Duodenal mucosa (tissue), 2 donors: ENCODE results near the gene DYSF.

Experiments used
- H3K27ac ChIP-seq: one replicate; pipeline ENCODE4 v1.7.0; 2013; ENCODE audit warnings: low read depth, low read length
- H3K27me3 ChIP-seq, 2 donors: one replicate each; pipeline ENCODE4 v1.7.0; 2013; ENCODE audit warnings: low read length in 2 of 2, control low read depth in 1 of 2; ENCODE audit not compliant: insufficient read depth in 2 of 2, control insufficient read depth in 1 of 2
- H3K36me3 ChIP-seq, 2 donors: one replicate each; pipeline ENCODE4 v1.7.0; 2013; ENCODE audit warnings: low read length in 2 of 2, control low read depth in 1 of 2; ENCODE audit not compliant: insufficient read depth in 2 of 2, control insufficient read depth in 1 of 2
- H3K4me1 ChIP-seq, 2 donors: one replicate each; pipeline ENCODE4 v1.7.0; 2013; ENCODE audit warnings: low read length in 2 of 2, control low read depth in 1 of 2; ENCODE audit not compliant: insufficient read depth in 2 of 2, control insufficient read depth in 1 of 2
- H3K4me3 ChIP-seq, 2 donors: one replicate each; pipeline ENCODE4 v1.7.0; 2013; ENCODE audit warnings: low read length in 2 of 2, low read depth in 1 of 2
- H3K9ac ChIP-seq, 2 donors: one replicate each; pipeline ENCODE4 v1.7.0; 2013; ENCODE audit warnings: low read length in 2 of 2, low read depth in 1 of 2
- H3K9me3 ChIP-seq, 2 donors: one replicate each; pipeline ENCODE4 v1.7.0; 2013; ENCODE audit warnings: low read length in 2 of 2, control low read depth in 1 of 2; ENCODE audit not compliant: control insufficient read depth in 1 of 2

The DYSF gene

DNA sequence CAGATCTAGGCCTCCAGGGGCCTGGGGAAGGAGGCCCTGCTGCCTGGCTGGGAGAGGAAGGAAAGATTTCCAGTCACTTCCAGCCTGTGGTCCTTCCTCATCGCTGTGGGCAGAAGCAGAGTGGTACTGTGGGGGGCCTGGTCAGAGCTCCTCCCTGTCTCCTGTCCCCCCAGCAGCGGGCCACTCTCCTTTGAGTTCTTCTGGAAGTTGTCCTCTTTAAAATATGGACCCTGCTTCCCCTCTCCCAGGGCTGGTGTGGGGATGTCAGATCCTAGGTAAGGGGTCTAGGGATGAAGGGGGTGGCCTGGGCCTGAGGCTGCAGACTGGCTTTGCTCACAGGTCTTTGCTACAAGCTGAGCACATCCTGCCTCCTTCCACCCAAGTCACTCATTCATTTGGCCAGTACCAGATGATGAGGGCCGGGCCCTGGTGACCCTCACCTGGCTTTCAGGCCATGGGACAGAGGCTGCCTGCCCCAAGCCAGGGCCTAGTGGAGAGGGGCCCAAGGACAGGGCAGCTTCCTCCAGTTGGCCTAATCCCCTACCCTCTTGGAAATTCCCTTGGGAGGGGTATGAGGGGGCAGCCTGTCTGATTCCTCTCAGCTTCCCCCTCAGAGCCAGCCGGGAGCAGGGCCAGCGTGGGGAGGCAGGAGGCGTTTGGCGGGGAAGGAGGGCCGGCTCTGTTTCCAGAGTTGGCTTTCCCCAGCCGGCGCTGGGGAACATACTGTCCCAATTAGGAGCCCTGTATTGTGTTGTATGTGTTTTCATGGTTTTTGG lies 231.9 kb downstream of the DYSF start:
- no peak overlapping the region for H3K27ac ChIP-seq
- no peaks in the 10 kb centered on the region for H3K4me1 ChIP-seq
- H3K36me3 ChIP-seq, result no peaks in the 10 kb centered on the region

DNA sequence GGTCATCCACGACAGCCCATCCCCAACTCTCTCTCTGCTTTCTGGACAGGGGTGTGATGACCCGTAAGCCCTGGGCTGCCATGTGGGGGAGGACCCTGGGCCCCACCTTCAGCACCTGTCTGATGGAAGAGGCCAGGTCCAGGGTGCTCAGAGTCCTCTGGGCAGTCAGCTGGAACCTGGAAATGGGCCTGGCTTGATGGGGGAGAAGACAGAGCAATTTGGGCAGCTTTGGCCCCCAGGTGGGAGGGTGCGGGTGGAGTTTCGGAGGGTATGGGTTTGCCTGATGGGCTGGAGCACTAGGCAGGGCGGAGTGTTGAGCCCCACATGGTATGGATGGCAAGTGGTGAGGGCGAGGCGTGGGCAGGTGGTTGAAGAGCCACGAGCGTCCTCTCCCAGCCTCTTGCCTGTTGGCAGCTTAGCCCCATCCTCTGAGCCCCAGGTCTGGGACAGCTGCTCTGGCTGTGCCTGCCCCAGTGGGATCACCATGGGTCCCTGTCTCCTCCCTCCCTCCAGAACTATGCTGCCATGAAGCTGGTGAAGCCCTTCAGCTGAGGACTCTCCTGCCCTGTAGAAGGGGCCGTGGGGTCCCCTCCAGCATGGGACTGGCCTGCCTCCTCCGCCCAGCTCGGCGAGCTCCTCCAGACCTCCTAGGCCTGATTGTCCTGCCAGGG lies 232.7 kb downstream of the DYSF start:
- no peaks in the 10 kb centered on the region for H3K36me3 ChIP-seq
- no peaks in the 10 kb centered on the region for H3K27me3 ChIP-seq
- H3K4me3 ChIP-seq, result no peak overlapping the region
- no peaks in the 10 kb centered on the region for H3K4me1 ChIP-seq
- H3K9me3 ChIP-seq, result no peaks in the 10 kb centered on the region
- no peak overlapping the region for H3K9ac ChIP-seq
- H3K27ac ChIP-seq, result no peak overlapping the region

More for the DNA sequence above, 231.9 kb downstream of the DYSF start:
- Histone ChIP-seq H3K9me3 (no peaks in the 10 kb centered on the region), H3K27me3 (no peaks in the 10 kb centered on the region), H3K9ac (no peak overlapping the region), H3K4me3 (no peak overlapping the region)

DNA sequence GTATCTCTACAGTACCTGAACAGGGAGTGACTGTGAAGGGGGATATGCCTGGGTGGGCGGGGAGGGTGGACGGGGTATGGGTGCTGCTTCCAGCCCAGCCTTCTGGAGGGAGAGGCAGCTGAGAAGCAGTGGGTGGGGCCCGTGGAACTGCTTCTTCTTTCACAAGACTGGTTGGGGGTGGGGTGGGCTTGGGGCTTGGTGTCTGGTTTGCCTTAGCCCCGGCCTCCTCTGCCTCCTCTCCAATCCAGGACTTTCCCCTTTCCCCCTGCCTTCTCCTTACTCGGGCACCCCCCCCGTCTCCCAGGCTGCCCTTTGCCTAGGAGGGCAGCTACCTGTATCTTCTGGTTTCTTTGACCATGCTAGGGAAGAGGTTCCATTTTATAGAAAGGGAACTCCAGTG lies 233.4 kb downstream of the DYSF start:
- Histone ChIP-seq H3K4me3 (no peak overlapping the region), H3K27ac (no peak overlapping the region), H3K4me1 (no peaks in the 10 kb centered on the region), H3K36me3 (no peaks in the 10 kb centered on the region), H3K9ac (no peak overlapping the region), H3K9me3 (no peaks in the 10 kb centered on the region), H3K27me3 (no peaks in the 10 kb centered on the region)

DNA sequence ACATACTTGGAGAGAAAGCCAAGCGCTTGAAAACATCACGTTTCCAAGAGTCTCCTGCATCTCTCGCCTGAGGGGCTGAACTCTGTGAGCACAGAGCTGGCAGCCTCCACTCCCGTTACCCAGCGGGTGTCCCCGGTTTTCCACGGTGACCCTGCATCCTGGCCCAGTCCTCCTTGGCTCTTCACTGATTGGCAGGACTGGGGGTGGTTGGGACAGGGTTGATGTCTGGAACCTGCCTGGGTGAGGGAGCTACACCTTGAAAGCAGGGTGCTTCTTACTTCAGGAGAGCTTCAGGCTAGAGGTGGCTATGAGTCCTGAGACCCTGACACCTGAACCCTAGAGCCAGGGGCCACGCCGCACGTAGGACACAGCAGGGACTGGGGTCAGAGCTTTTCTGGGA lies 234.1 kb downstream of the DYSF start:
- H3K4me3 ChIP-seq, result no peak overlapping the region
- H3K9me3 ChIP-seq, result no peaks in the 10 kb centered on the region
- H3K36me3 ChIP-seq, result no peaks in the 10 kb centered on the region
- no peak overlapping the region for H3K9ac ChIP-seq
- H3K4me1 ChIP-seq, result no peaks in the 10 kb centered on the region
- H3K27ac ChIP-seq, result no peak overlapping the region
- no peaks in the 10 kb centered on the region for H3K27me3 ChIP-seq

DNA sequence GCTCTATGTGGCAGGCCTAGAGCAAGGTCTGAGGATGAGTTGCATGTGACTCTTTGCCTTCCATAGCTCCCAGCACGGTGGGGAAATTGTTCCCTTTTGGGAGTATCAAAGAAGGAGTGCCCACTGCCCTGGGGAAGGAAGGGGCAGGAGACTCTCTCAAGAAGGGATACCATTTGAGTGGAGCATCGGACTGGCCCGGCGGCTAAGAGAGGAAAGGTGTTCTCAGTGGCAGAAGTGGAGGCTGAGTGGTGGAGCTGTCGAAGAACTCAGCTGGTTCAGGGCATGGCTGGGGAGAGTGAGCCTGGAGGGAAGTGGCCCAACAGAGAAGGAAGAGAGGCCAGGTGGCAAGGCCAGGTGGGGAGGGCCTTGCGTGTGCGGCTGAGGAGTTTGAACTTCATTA lies 235.2 kb downstream of the DYSF start:
- Histone ChIP-seq H3K27me3 (no peaks in the 10 kb centered on the region), H3K9me3 (no peaks in the 10 kb centered on the region), H3K4me1 (no peaks in the 10 kb centered on the region), H3K9ac (no peak overlapping the region), H3K27ac (no peak overlapping the region), H3K36me3 (no peaks in the 10 kb centered on the region), H3K4me3 (no peak overlapping the region)

DNA sequence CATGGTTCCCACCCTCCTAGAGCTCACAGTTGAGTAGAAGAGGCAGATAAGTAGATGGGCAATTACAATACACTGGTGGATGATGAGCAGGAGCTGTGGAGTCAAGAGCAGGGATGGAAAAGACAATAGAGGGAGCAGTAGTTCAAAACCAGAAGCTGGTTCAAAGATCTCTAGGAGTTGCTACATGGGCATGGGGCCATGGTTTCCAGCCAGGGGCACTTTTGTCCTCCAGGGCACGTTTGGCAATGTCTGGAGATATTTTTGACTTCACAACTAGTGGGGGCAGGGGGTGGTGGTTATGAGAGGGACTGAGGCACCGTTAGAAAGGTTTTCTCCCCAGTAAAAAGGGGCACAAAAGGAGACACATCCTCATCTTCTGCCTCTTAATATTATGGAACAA lies 236.0 kb downstream of the DYSF start:
- H3K4me1 ChIP-seq, result no peaks in the 10 kb centered on the region
- H3K27ac ChIP-seq, result no peak overlapping the region
- no peak overlapping the region for H3K9ac ChIP-seq
- H3K9me3 ChIP-seq, result no peaks in the 10 kb centered on the region
- H3K27me3 ChIP-seq, result no peaks in the 10 kb centered on the region
- H3K4me3 ChIP-seq, result no peak overlapping the region
- no peaks in the 10 kb centered on the region for H3K36me3 ChIP-seq

DNA sequence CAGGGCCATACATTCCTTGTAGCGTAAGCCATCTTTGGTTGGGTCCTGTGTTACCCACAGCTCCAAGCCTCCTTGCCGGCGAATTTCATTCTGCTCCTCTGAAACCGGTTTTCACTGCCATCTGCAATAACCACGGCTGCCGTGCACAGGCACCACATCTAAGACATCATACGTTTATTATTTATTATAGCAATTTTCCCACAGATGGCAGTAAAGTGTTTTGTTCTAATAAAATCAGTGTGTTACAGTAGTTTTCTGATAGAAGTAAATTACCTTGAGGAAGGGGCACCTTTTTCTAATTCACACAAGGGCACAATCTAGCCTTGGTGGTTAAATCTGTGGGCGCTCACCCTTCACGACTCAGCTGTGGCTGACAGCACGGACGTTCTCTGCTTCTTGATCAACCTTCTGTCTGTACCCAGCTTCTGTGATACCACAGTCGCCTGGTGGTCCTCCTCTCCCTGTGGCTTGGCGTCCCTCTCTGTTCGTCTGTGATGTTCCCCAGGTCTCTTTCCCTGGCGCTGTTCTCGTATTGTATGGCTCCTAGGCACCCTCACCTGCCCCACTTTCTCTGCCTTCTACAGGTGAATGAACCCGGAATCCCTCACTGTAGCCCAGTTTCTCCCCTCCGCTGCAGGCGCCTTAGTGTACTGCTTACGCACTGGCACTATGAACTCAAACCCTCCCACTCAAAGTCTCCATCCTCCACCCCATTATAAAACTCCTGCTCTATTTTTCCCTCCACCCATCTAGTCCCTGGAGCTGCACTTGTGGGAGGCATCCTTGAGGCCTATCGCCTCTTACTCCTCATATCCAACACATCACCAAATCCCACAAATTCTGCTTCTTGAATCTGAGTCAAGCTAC lies 236.8 kb downstream of the DYSF start:
- Histone ChIP-seq H3K36me3 (no peaks in the 10 kb centered on the region), H3K4me3 (no peak overlapping the region), H3K9ac (no peak overlapping the region), H3K27ac (no peak overlapping the region), H3K9me3 (no peaks in the 10 kb centered on the region), H3K4me1 (no peaks in the 10 kb centered on the region), H3K27me3 (no peaks in the 10 kb centered on the region)

DNA sequence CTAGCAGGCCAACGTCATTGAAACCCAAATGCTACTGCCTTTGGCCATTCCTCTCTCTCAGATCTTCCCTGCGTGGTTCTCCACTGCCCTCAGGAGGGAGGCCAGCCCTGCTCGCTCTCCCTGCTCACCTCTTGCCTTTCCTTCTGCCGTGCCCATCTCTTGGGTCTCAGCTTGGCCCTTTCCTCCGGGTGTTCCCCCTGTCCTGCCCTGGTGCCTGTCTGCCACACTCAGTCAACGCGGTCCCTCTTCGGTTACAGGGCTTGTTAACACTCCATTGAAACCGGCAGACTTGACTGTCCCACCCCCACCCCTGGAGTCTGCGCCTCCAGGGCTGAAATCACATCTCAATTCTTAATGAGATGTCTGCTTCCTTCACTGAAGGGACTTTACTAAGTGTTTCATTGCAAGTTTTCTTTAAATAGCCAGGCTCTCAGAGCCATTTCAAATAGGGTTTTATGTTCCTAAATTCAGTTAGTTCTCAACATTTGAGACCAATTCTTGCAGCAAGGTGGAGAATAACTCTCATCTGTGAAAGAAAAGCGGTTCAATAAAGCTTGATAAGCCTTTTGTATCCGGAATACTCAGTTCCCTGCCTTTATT lies 237.6 kb downstream of the DYSF start:
- Histone ChIP-seq H3K27ac (no peak overlapping the region), H3K36me3 (no peaks in the 10 kb centered on the region)

DNA sequence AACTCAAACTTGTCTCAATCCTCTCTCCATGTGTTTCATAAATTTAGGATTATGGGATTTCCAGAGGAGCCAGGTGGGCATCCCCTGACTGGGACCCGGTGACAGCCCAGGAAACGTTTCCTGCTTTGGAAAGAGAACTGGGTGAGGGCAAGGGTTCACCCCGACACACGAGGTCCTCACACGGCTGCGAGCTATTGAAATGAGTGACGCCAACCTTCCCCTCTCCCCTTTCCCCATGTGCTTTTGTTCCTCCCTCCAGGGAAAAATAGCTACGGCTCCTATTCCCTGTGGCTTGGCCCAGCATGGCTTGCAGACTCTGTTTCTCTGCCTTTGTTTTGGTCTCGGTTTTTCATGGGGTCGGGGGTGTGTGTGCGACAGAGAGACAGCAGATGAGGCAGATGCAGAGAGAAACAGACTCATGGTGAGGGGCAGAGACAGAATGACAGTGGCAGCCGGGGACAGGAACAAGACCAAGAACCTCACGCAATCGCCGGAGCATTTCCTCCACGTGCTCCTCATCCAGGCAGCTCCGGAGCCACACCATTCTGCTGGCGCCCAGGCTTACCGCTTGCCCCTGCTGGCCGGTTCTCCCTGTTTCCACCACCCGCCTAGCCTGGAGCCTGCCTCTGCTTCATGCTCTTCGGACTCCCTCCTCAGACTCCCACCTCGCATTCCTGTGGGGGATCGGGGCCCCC lies 238.5 kb downstream of the DYSF start:
- Histone ChIP-seq H3K4me3 (no peak overlapping the region), H3K27ac (no peak overlapping the region), H3K4me1 (no peaks in the 10 kb centered on the region), H3K27me3 (no peaks in the 10 kb centered on the region), H3K9ac (no peak overlapping the region), H3K36me3 (no peaks in the 10 kb centered on the region), H3K9me3 (no peaks in the 10 kb centered on the region)

More for the DNA sequence above, 237.6 kb downstream of the DYSF start:
- Histone ChIP-seq H3K4me3 (no peak overlapping the region), H3K9ac (no peak overlapping the region), H3K4me1 (no peaks in the 10 kb centered on the region), H3K27me3 (no peaks in the 10 kb centered on the region), H3K9me3 (no peaks in the 10 kb centered on the region)
